AG04449 (cell line): ENCODE results near the gene OSBPL2.

ENCODE experiments used
- CTCF ChIA-PET: fragments of 350-600 bp; formaldehyde crosslinking; extraction: SDS; loops from one replicate; lab custom pipeline; 2021; ENCODE audit warnings: antibody characterized with exemption; lab: Yijun Ruan, JAX
- POLR2A ChIA-PET: fragments of 400-600, 350-600 bp; formaldehyde crosslinking; extraction: SDS; loops from one replicate; lab custom pipeline; 2020; ENCODE audit warnings: antibody characterized with exemption, inconsistent platforms; lab: Yijun Ruan, JAX
- DNase-seq: peaks from one replicate; pipeline ENCODE4 v3.0.0-alpha.2; 2010; ENCODE audit warnings: low read depth, low spot score
- H3K4me3 ChIP-seq: 2 replicates; pipeline ENCODE4 v1.5.1; 2011; ENCODE audit warnings: low read depth, mild to moderate bottlenecking, control low read depth, low read length
- TF ChIP-seq, protein P1 (sequence below): IDR thresholded peaks from one replicate; pipeline ENCODE4 v1.5.1; 2011; ENCODE audit warnings: mild to moderate bottlenecking, moderate library complexity, low read length, control low read depth, inconsistent platforms; ENCODE audit not compliant: insufficient read depth; ENCODE audit errors: missing control alignments

OSBPL2 gene

DNA sequence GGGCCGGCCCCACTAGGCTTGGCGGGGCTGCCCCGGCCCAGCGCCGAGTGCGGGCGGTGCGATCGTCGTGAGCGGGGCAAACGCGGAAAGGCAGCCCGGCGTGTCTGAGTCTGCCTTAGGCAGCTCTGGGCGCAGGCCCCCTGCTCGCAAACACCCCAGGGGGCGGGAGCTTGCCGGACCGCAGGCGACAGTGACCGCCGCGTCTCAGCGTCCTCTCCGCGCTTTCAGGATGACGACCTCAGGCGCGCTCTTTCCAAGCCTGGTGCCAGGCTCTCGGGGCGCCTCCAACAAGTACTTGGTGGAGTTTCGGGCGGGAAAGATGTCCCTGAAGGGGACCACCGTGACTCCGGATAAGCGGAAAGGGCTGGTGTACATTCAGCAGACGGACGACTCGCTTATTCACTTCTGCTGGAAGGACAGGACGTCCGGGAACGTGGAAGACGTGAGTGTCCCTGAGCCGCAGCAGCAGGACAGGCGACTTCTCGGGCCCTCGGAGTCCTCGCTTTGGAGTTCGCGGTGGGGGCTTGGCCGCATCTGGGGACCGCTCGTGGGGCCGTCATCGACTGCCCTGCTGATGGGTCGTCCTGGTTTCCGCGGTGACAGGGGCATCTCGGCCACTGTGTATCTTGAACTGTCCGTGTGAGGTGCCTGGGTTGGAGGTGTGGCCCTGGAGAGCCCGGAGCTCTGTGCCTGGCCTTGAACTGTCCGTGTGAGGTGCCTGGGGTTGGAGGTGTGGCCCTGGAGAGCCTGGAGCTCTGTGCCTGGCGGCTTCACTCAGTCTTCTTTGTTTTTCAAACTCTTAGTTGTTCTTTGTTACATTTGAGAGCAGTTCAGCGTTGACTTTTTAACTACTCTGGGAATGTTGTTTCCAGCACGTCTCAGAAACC is 65.3 kb downstream of the OSBPL2 start:
- TF ChIP-seq, protein P1, sequence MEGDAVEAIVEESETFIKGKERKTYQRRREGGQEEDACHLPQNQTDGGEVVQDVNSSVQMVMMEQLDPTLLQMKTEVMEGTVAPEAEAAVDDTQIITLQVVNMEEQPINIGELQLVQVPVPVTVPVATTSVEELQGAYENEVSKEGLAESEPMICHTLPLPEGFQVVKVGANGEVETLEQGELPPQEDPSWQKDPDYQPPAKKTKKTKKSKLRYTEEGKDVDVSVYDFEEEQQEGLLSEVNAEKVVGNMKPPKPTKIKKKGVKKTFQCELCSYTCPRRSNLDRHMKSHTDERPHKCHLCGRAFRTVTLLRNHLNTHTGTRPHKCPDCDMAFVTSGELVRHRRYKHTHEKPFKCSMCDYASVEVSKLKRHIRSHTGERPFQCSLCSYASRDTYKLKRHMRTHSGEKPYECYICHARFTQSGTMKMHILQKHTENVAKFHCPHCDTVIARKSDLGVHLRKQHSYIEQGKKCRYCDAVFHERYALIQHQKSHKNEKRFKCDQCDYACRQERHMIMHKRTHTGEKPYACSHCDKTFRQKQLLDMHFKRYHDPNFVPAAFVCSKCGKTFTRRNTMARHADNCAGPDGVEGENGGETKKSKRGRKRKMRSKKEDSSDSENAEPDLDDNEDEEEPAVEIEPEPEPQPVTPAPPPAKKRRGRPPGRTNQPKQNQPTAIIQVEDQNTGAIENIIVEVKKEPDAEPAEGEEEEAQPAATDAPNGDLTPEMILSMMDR = no peak
- ChIA-PET POLR2A (interaction anchor here (0.7 kb wide), 1 partner anchor 9 kb away, joined by 3 read pairs; no protein-coding TSS in a partner anchor), CTCF (interaction anchor here (1.2 to 5.9 kb wide), 5 partner anchors 11 to 82 kb away, joined by 3 to 115 read pairs (median 5); no protein-coding TSS in a partner anchor)
- H3K4me3 ChIP-seq = peak overlapping the region; percentile 81
- no peak for DNase-seq

DNA sequence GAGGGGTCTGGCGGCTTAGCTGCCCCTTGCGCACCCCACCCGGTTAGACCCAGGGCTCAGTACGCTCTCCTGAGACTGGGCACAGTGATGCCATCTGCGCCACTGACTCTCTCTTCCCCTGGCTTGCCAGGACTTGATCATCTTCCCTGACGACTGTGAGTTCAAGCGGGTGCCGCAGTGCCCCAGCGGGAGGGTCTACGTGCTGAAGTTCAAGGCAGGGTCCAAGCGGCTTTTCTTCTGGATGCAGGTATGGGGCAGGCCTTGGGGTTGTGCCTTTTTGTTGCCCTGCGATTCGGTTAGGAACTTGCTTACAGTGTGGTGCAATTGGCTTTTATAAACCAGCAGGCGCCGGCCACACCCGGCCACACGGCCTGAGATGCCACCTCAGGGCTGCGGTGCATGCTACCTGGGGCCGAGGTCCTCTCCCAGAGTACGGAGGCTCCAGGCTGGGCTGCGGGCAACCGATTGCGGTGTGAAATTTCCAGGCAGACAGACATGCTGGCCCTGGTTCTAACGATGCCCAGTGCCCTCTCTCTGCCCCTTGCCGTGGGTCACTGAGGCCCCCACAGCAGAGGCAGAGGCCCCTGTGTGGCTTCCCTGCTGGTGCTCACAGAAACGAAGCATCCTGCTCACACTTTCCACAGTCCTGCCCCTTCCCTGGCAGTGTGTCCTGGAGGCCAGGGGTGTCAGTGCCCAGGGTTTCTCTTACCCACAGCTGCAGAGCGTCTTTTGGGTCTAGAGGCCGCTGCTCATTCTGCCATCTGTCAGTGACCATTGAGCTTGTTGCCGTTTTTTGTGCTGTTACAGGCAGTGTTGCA is 66.2 kb downstream of the OSBPL2 start:
- POLR2A ChIA-PET = interaction anchor here (0.7 kb wide), 1 partner anchor 8 kb away, joined by 3 read pairs; no protein-coding TSS in a partner anchor
- no peak for DNase-seq
- CTCF ChIA-PET = interaction anchor here (0.8 to 5.9 kb wide), 5 partner anchors 71 to 82 kb away, joined by 3 to 115 read pairs (median 6); partner anchors contain the start of gene RPS21

GRCh38 chr20:62305149-62305764 is 66.9 kb downstream of the OSBPL2 start:
- CTCF ChIA-PET = interaction anchor here (0.8 to 5.1 kb wide), 3 partner anchors 70 to 81 kb away, joined by 3 to 22 read pairs (median 6); partner anchors contain the start of gene RPS21
- no peak for DNase-seq
- TF ChIP-seq, protein P1 = no peak
- POLR2A ChIA-PET = interaction anchor here (0.6 kb wide), 2 partner anchors 38 to 82 kb away, joined by 3 read pairs; partner anchors contain the start of gene RPS21
- no peak overlapping the region for H3K4me3 ChIP-seq

More for the DNA sequence above, 66.2 kb downstream of the OSBPL2 start:
- H3K4me3 ChIP-seq = peak overlapping the region; percentile 81
- TF ChIP-seq, protein P1 = no peak

GRCh38 chr20:62305765-62306413 is 67.6 kb downstream of the OSBPL2 start:
- H3K4me3 ChIP-seq = no peak overlapping the region
- POLR2A ChIA-PET = interaction anchor here (0.6 kb wide), 3 partner anchors 38 to 406 kb away, joined by 3 read pairs; partner anchors contain the start of gene RPS21
- no peak for DNase-seq
- CTCF ChIA-PET = interaction anchor here (1.2 to 5.1 kb wide), 2 partner anchors 69 to 77 kb away, joined by 6 to 22 read pairs; no protein-coding TSS in a partner anchor
- TF ChIP-seq, protein P1 = no peak

DNA sequence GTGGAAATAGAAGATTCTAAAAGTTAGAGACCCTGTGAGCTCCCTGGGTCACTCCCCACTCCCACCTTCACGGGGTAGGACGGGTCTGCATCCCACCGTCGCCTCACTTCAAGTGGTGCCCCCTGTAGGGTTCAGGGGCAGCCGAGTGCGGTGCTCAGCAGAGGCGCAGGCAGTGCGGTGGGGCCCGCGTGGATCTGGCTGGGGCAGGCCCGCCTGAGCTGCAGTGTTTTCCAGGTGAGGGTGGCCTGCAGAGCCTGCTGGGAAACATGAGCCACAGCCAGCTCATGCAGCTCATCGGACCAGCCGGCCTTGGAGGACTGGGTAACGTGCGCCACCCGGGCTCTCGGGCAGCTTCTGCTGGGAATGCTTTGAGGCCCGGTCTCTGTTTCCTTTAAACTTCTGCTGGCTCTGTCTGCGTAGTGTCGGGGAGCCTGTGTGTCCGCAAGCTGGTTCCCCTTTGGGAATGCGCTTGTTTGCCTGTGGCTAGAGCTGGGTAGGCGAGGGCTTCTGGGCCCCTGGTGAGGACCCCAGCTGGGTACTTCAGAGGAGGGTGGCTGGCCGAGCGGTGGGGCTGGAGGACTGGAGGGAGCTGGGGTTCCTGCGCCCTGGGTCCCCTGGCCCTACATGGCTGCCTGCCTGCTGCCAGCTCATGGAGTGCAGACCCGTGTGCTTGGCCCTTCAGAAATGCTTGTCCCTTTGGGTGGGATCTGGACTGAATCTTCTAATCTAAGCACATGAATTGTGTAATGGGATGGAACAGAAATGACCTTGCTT is 68.3 kb downstream of the OSBPL2 start:
- H3K4me3 ChIP-seq = no peak overlapping the region
- DNase-seq = no peak
- CTCF ChIA-PET = interaction anchor here (1.6 to 5.1 kb wide), 2 partner anchors 68 to 76 kb away, joined by 6 to 22 read pairs; no protein-coding TSS in a partner anchor
- POLR2A ChIA-PET = interaction anchor here (0.6 kb wide), 1 partner anchor 406 kb away, joined by 3 read pairs; no protein-coding TSS in a partner anchor
- TF ChIP-seq, protein P1 = no peak
